GM20000 (cell line): Measurements from ENCODE around the gene BSND.

Source experiments
- DNase-seq: peaks from one replicate; pipeline ENCODE4 v3.0.0; 2012; ENCODE audit warnings: low spot score
- CTCF ChIP-seq: IDR thresholded peaks from 2 replicates; pipeline ENCODE4 v1.5.1; 2012; ENCODE audit warnings: mild to moderate bottlenecking, control low read depth; ENCODE audit errors: extremely low read depth, missing control alignments

The BSND gene

GRCh38 chr1:55033265-55033614 lies 34.5 kb downstream of the BSND start:
- no peak for TF ChIP-seq CTCF
- no peak for DNase-seq

DNA sequence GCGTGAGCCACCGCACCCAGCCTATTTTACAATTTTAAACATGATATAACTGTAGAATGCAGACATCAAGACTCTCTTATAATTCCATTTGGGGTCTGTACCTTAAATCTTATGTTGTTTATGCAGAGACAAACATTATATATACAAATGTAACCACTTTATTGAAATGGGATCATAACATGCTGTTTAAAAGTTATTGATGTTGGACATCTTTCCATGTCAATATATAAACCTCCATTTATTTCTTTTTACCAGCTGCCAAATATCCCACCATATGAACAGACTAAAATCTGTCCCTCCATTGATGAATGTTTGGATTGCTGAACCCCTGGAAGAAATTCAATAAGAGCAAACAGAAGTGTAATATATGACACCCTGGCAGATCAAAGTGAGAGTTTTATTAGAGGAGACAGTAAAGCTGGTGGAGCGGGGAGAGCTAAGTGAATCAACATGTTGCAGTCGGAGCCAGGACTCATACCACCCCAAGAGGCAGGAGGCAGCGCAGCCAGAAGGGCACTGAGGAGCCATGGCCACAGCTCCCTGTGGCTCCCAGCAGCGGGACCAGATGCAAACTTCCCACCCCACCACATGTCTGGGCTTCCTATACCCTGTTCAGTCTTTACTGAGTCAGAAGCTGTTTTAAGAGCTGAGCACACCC lies 35.9 kb downstream of the BSND start:
- TF ChIP-seq CTCF: no peak
- no peak for DNase-seq

GRCh38 chr1:55035904-55036303 lies 37.2 kb downstream of the BSND start:
- no peak for TF ChIP-seq CTCF
- DNase-seq: no peak

DNA sequence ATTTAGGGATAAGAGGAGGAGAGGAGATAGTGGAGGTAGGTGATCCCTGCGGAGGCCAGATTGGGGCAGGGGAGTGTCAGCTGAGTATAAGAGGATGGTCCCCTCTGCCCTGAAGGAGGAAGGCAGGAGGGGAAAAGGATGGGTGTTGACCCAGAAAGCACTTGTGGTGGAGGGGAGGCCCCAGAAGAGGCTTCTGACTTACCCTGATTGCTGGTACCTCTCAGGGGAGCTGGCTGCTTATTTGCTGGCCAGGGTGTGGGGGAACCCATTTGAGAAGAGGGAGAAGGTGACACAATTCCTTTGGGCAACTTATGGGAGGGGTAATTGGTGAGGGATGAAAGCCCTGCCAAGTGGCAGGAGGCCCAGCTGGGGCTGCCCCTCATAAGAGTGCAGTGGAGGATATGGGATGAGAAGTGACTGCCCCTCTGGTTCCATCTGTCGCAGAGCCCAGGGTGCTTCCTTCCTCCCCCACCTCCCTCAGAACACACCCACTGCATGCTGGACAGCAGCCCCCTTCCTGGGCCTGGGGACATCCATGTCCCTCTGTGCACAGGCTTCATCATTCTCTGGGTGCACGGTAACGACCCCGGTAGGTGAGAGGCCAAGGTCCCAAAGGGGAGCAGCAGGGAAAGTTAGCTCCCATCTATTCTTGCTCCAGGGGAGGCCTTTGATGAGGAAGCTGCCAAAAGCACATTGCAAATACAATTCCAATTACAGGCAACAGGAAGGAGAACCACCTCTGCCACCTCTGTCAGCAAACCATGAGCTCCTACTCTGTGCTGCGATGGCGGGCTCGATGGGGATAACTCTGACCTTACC lies 39.2 kb downstream of the BSND start:
- no peak for DNase-seq
- TF ChIP-seq CTCF: no peak

- TF ChIP-seq CTCF: no peak
- DNase-seq: no peak
Observed at GRCh38 chr1:55038552-55038838, 39.8 kb downstream of the BSND start.

DNA sequence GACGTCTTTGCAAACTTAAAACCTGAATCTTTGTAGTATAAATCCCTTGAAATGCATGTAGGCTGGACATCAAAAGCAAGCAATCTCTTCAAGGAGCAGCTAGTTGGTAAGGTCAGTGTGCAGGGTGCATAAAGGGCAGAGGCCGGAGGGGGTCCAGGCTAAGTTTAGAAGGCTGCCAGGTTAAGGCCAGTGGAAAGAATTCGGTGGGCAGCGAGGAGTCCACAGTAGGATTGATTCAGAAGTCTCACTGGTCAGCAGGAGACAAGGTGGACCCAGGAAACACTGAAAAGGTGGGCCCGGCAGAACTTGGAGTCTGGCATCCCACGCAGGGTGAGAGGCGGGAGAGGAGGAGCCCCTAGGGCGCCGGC lies 40.2 kb downstream of the BSND start:
- DNase-seq: no peak
- TF ChIP-seq CTCF: no peak

- no peak for DNase-seq
- no peak for TF ChIP-seq CTCF
Observed at GRCh38 chr1:55039342-55040082, 40.8 kb downstream of the BSND start, which contains the start of gene PCSK9. TSS of gene PCSK9 (plus strand) at chr1:55039548. CDS start at chr1:55039838, 290 bp downstream.
